Right lobe of liver (tissue), 6 donors: ENCODE measurements around the gene BEST2. TPM values are rescaled to one million over a fixed set of nuclear protein-coding genes. Genes with fewer than 3 reads are reported as not detected.

Experiments used
- ATAC-seq, 4 donors: fragments of 200-7000 bp; cut with Tn5 transposase; one replicate each; pipeline ENCODE4 v1.9.1; 2020; ENCODE audit warnings: mild to moderate bottlenecking in 4 of 4, moderate library complexity in 4 of 4
- DNase-seq, 3 donors: peaks; one replicate each; pipeline ENCODE4 v3.0.0-alpha.2; 2020
- H3K27ac ChIP-seq, 3 donors: fragments of 200-600 bp; one replicate each; pipeline ENCODE4 v1.8.0; 2022
- H3K27me3 ChIP-seq, 2 donors: fragments of 200-600 bp; one replicate each; pipeline ENCODE4 v1.8.0; 2022
- H3K36me3 ChIP-seq, 4 donors: fragments of 200-600 bp; sonication (generic) in 1 of 4; one replicate each; pipeline versions ENCODE4 v1.5.1 to v1.8.0; 2017 to 2022; ENCODE audit warnings: control low read depth in 1 of 4
- H3K4me1 ChIP-seq, 4 donors: fragments of 200-600 bp; sonication (generic) in 1 of 4; one replicate each; pipeline versions ENCODE4 v1.5.1 to v1.8.0; 2017 to 2022; ENCODE audit warnings: control low read depth in 1 of 4
- H3K4me3 ChIP-seq, 3 donors: fragments of 200-600 bp; one replicate each; pipeline ENCODE4 v1.8.0; 2022
- H3K9me3 ChIP-seq, 4 donors: fragments of 200-600 bp; sonication (generic) in 1 of 4; one replicate each; pipeline versions ENCODE4 v1.5.1 to v1.8.0; 2017 to 2022; ENCODE audit warnings: control low read depth in 1 of 4
- CTCF ChIP-seq, 4 donors: fragments of 200-600 bp in 3 of 4; fragments of 450-650 bp in 1 of 4; IDR thresholded peaks; one replicate each; pipeline versions ENCODE4 v1.5.1 to v1.8.0; 2016 to 2022; ENCODE audit warnings: antibody characterized with exemption in 4 of 4, mild to moderate bottlenecking in 2 of 4
- POLR2A ChIP-seq: fragments of 450-650 bp; IDR thresholded peaks from one replicate; pipeline ENCODE4 v1.6.1; 2017; ENCODE audit warnings: antibody characterized with exemption, mild to moderate bottlenecking
- WGBS: methylation state at CpG from one replicate; pipeline ENCODE4 v1.1.6; 2018; ENCODE audit warnings: low coverage, low lambda C conversion rate; ENCODE audit not compliant: insufficient coverage; ENCODE audit errors: missing lambda C conversion rate; 5-methylcytosine and 5-hydroxymethylcytosine counted together
- intact Hi-C, 2 donors: fragments of 100-400 bp; cut with DNase I; formaldehyde crosslinking; loops; one replicate each; pipeline versions ENCODE4 v1.11.2 to v1.14.1; 2022
- long read RNA-seq: library from polyadenylated mRNA; unstranded; transcript quantifications from one replicate; pipeline ENCODE4 v2.0.0, GENCODE V29; 2019
- total RNA-seq, 6 experiments: library from RNA; depleted of rRNA in 2 of 6; stranded (reverse); fragments of >200 nt in 2 of 6; fragmentation: NEBNext Ultra II Directional in 3 of 6; extraction: Animal tissue kit (Norgen Biotek cat#: 25700) in 3 of 6; gene quantifications; one replicate each; pipeline versions ENCODE4 v1.1.0 to v1.2.4, GENCODE V29; 2016 to 2023
- donor health status: DM: no; HTN: yes; CAD: no.
- donor health status: DM: no; HTN: no; CAD: no.
- donor health status: DM: no; HTN: no; CAD: no.
- donor health status: DM: no; HTN: yes; CAD: no.
- donor health status: DM: no; HTN: yes; CAD: no.

Gene BEST2
- not detected for total RNA-seq
- long read RNA-seq, result 0 reads

- intact Hi-C loops, result loop anchor here in 1 of 2 donors (10.0 kb wide), 1 partner anchor 47 kb away; no protein-coding TSS in a partner anchor
Measured at GRCh38 chr19:12751635-12752034, at the start of gene BEST2. BEST2 (plus strand) TSS chr19:12751791; CDS start chr19:12752593, 802 bp downstream.

GRCh38 chr19:12703046-12703445 is 48.5 kb upstream of the BEST2 start:
- Histone ChIP-seq H3K4me1 (no peaks in the 10 kb centered on the region), H3K27ac (no peak overlapping the region), H3K4me3 (no peak overlapping the region), H3K9me3 (no peaks in the 10 kb centered on the region), H3K36me3 (peaks cover 0 to 66% (median 31%) of the 10 kb centered on the region in 4 donors), H3K27me3 (no peaks in the 10 kb centered on the region)
- no peak for DNase-seq
- 79% methylated on average over 4 of the region's 9 CpGs for WGBS
- intact Hi-C loops, result loop anchor here in 1 of 2 donors (10.0 kb wide), 1 partner anchor 52 kb away; the partner anchor contains the start of gene BEST2
- ATAC-seq, result peak in 1 of 4 donors; percentile 9
- TF ChIP-seq POLR2A (no peak), CTCF (IDR thresholded peaks at IDR 0.05) (no peak)

More at GRCh38 chr19:12751635-12752034, at the start of gene BEST2:
- no peak for DNase-seq
- Histone ChIP-seq H3K4me1 (no peaks in the 10 kb centered on the region), H3K9me3 (no peaks in the 10 kb centered on the region), H3K36me3 (peaks cover 0 to under 1% (median 0%) of the 10 kb centered on the region in 4 donors), H3K27ac (no peak within 1 kb of the TSS), H3K27me3 (no peaks in the 10 kb centered on the region), H3K4me3 (no peak within 1 kb of the TSS)
- no peak for ATAC-seq
- TF ChIP-seq POLR2A (no peak), CTCF (IDR thresholded peaks at IDR 0.05) (no peak)
- 40% methylated on average over 14 of the region's 14 CpGs for WGBS

GRCh38 chr19:12705169-12705568 is 46.4 kb upstream of the BEST2 start:
- DNase-seq, result no peak
- intact Hi-C loops, result loop anchor here in 1 of 2 donors (10.0 kb wide), 1 partner anchor 50 kb away; the partner anchor contains the start of gene BEST2

GRCh38 chr19:12705654-12706331 is 45.8 kb upstream of the BEST2 start:
- H3K27ac ChIP-seq, result no peak overlapping the region
- H3K9me3 ChIP-seq, result no peaks in the 10 kb centered on the region
- peaks cover 6 to 85% (median 40%) of the 10 kb centered on the region in 4 donors for H3K36me3 ChIP-seq
- WGBS, result 90% methylated on average over 2 of the region's 29 CpGs
- intact Hi-C loops, result loop anchor here in 1 of 2 donors (10.0 kb wide), 1 partner anchor 49 kb away; the partner anchor contains the start of gene BEST2
- no peaks in the 10 kb centered on the region for H3K4me1 ChIP-seq
- no peaks in the 10 kb centered on the region for H3K27me3 ChIP-seq
- no peak overlapping the region for H3K4me3 ChIP-seq
- no peak for ATAC-seq
- no peak for DNase-seq
- TF ChIP-seq CTCF (IDR thresholded peaks at IDR 0.05) (no peak), POLR2A (no peak)

More at GRCh38 chr19:12705169-12705568, 46.4 kb upstream of the BEST2 start:
- no peak overlapping the region for H3K4me3 ChIP-seq
- H3K4me1 ChIP-seq, result no peaks in the 10 kb centered on the region
- H3K9me3 ChIP-seq, result no peaks in the 10 kb centered on the region
- no peak overlapping the region for H3K27ac ChIP-seq
- no peaks in the 10 kb centered on the region for H3K27me3 ChIP-seq
- ATAC-seq, result peak in 1 of 4 donors; percentile 8
- 100% methylated on average over 1 of the region's 13 CpGs for WGBS
- TF ChIP-seq CTCF (IDR thresholded peaks at IDR 0.05), result no peak
- TF ChIP-seq POLR2A, result no peak
- H3K36me3 ChIP-seq, result peaks cover under 1 to 82% (median 38%) of the 10 kb centered on the region in 4 donors
